Stimulated activated CD4-positive, alpha-beta T cell treated with anti-CD3 and anti-CD28 coated beads, Interleukin-4, amount 100 ng/mL, for 4 hours (primary cell): ENCODE data around the gene SNRK.

Source experiments
- DNase-seq, 2 experiments: peaks; one replicate each; pipeline ENCODE4 v3.0.0-alpha.2; 2020

Gene SNRK

GRCh38 chr3:43316783-43317460, 30.6 kb downstream of the SNRK start:
- DNase-seq = no peak

- no peak for DNase-seq
Observed at GRCh38 chr3:43317461-43318316, 31.3 kb downstream of the SNRK start.

GRCh38 chr3:43319376-43319775, 33.0 kb downstream of the SNRK start:
- DNase-seq = no peak

GRCh38 chr3:43319794-43320193, 33.5 kb downstream of the SNRK start:
- DNase-seq = no peak

GRCh38 chr3:43320288-43320687, 33.9 kb downstream of the SNRK start:
- no peak for DNase-seq

GRCh38 chr3:43323541-43323940, 37.2 kb downstream of the SNRK start:
- no peak for DNase-seq

- no peak for DNase-seq
Observed at GRCh38 chr3:43326891-43327581, 40.7 kb downstream of the SNRK start.

GRCh38 chr3:43327582-43327979, 41.2 kb downstream of the SNRK start:
- DNase-seq = no peak

- no peak for DNase-seq
Observed at GRCh38 chr3:43328653-43329052, 42.3 kb downstream of the SNRK start.

GRCh38 chr3:43330981-43331380, 44.6 kb downstream of the SNRK start:
- no peak for DNase-seq

GRCh38 chr3:43331381-43331780, 45.0 kb downstream of the SNRK start:
- DNase-seq = no peak

- DNase-seq = no peak
Observed at GRCh38 chr3:43334976-43335375, 48.6 kb downstream of the SNRK start.

- no peak for DNase-seq
Observed at GRCh38 chr3:43335799-43336198, 49.5 kb downstream of the SNRK start.

- no peak for DNase-seq
Observed at GRCh38 chr3:43338295-43338694, 52.0 kb downstream of the SNRK start.

- DNase-seq = no peak
Observed at GRCh38 chr3:43340403-43340802, 54.1 kb downstream of the SNRK start.

GRCh38 chr3:43341788-43342187, 55.4 kb downstream of the SNRK start:
- DNase-seq = no peak

- no peak for DNase-seq
Observed at GRCh38 chr3:43343185-43343584, 56.8 kb downstream of the SNRK start.

GRCh38 chr3:43343815-43344214, 57.5 kb downstream of the SNRK start:
- no peak for DNase-seq

- DNase-seq = no peak
Observed at GRCh38 chr3:43344520-43344919, 58.2 kb downstream of the SNRK start.

- no peak for DNase-seq
Observed at GRCh38 chr3:43345246-43345645, 58.9 kb downstream of the SNRK start.

GRCh38 chr3:43345877-43346276, 59.5 kb downstream of the SNRK start:
- DNase-seq = no peak

- DNase-seq = no peak
Observed at GRCh38 chr3:43346978-43347749, 60.8 kb downstream of the SNRK start.

GRCh38 chr3:43347774-43348173, 61.4 kb downstream of the SNRK start:
- DNase-seq = no peak
